IMR-90 (cell line): ENCODE measurements around the gene ILDR2. TPM values are rescaled to one million over a fixed set of nuclear protein-coding genes. Genes with fewer than 3 reads are reported as not detected.

Experiments used
- ATAC-seq: fragments of 200-7000 bp; cut with Tn5 transposase; 2 replicates; pipeline ENCODE4 v1.9.1; 2020; ENCODE audit warnings: low read depth, mild to moderate bottlenecking, moderate library complexity
- BruUV-seq: library from RNA; stranded (reverse); fragments of 400-500 nt; replicated peaks from 2 replicates; lab custom pipeline; 2021; lab: Mats Ljungman, UMichigan
- CTCF ChIA-PET: fragments of 300-600 bp; formaldehyde crosslinking; extraction: SDS; loops from one replicate; lab custom pipeline; 2021; ENCODE audit warnings: antibody characterized with exemption; lab: Yijun Ruan, JAX
- POLR2A ChIA-PET: fragments of 300-600 bp; sonication (Branson Sonifier 250); formaldehyde crosslinking; loops from one replicate; lab custom pipeline; 2022; ENCODE audit warnings: antibody characterized with exemption; ENCODE audit not compliant: unreplicated experiment; lab: Charles Lee
- DNase-seq: peaks from one replicate; pipeline ENCODE4 v3.0.0; 2013
- H2AFZ ChIP-seq: replicated peaks from 2 replicates; pipeline ENCODE3; 2013; ENCODE audit warnings: low read length, mild to moderate bottlenecking; ENCODE audit not compliant: poor library complexity
- H2AK5ac ChIP-seq: 2 replicates; pipeline ENCODE4 v1.6.1; 2013; ENCODE audit warnings: low read depth, low read length, inconsistent platforms
- H2AK9ac ChIP-seq: replicated peaks from 2 replicates; pipeline ENCODE3; 2013; ENCODE audit warnings: mild to moderate bottlenecking, low read depth, low read length, moderate library complexity; ENCODE audit not compliant: poor library complexity
- H2BK120ac ChIP-seq: 2 replicates; pipeline ENCODE4 v1.6.1; 2013; ENCODE audit warnings: low read depth, low read length, inconsistent platforms
- H2BK15ac ChIP-seq: 3 replicates; pipeline ENCODE4 v1.6.1; 2013; ENCODE audit warnings: low read depth, low read length, inconsistent platforms
- H2BK20ac ChIP-seq: 2 replicates; pipeline ENCODE4 v1.6.1; 2013; ENCODE audit warnings: low read depth, mild to moderate bottlenecking, inconsistent platforms, low read length, moderate library complexity
- H2BK5ac ChIP-seq: 2 replicates; pipeline ENCODE4 v1.6.1; 2013; ENCODE audit warnings: mild to moderate bottlenecking, low read depth, low read length, inconsistent platforms; ENCODE audit not compliant: poor library complexity, severe bottlenecking
- H3K14ac ChIP-seq: replicated peaks from 2 replicates; pipeline ENCODE4 v1.6.1; 2013; ENCODE audit warnings: low read depth, low read length, inconsistent platforms
- H3K18ac ChIP-seq: 2 replicates; pipeline ENCODE4 v1.6.1; 2013; ENCODE audit warnings: low read depth, low read length, control low read depth
- H3K23ac ChIP-seq: 2 replicates; pipeline ENCODE4 v1.6.1; 2013; ENCODE audit warnings: low read depth, low read length, inconsistent platforms
- H3K27ac ChIP-seq: 2 replicates; pipeline ENCODE4 v1.5.1; 2013; ENCODE audit warnings: mild to moderate bottlenecking, control low read depth, low read length; ENCODE audit not compliant: insufficient read depth
- H3K27me3 ChIP-seq: 2 replicates; pipeline ENCODE4 v1.6.1; 2013; ENCODE audit warnings: low read length; ENCODE audit not compliant: control insufficient read depth, insufficient read depth
- H3K36me3 ChIP-seq: 2 replicates; pipeline ENCODE4 v1.6.1; 2013; ENCODE audit warnings: low read length, mixed read lengths; ENCODE audit not compliant: control insufficient read depth, insufficient read depth
- H3K4ac ChIP-seq: 2 replicates; pipeline ENCODE4 v1.6.1; 2013; ENCODE audit warnings: low read depth, low read length, inconsistent platforms
- H3K4me1 ChIP-seq: 2 replicates; pipeline ENCODE4 v1.6.1; 2013; ENCODE audit warnings: low read length, mixed read lengths; ENCODE audit not compliant: control insufficient read depth, insufficient read depth
- H3K4me2 ChIP-seq: 2 replicates; pipeline ENCODE4 v1.6.1; 2013; ENCODE audit warnings: low read depth, mild to moderate bottlenecking, control low read depth, low read length, moderate library complexity
- H3K4me3 ChIP-seq: 2 replicates; pipeline ENCODE4 v1.5.1; 2013; ENCODE audit warnings: low read depth, mild to moderate bottlenecking, control low read depth, low read length, moderate library complexity; ENCODE audit not compliant: insufficient read depth
- H3K56ac ChIP-seq: 2 replicates; pipeline ENCODE4 v1.6.1; 2013; ENCODE audit warnings: low read length, inconsistent platforms; ENCODE audit not compliant: insufficient read depth; ENCODE audit errors: extremely low read depth
- H3K79me1 ChIP-seq, 2 experiments: 2 replicates each; pipeline ENCODE4 v1.6.1; 2013; ENCODE audit warnings: low read length in 2 of 2, inconsistent platforms in 1 of 2, low read depth in 1 of 2
- H3K9ac ChIP-seq: 2 replicates; pipeline ENCODE4 v1.6.1; 2013; ENCODE audit warnings: low read depth, low read length, control low read depth
- H3K9me1 ChIP-seq: 2 replicates; pipeline ENCODE4 v1.6.1; 2013; ENCODE audit warnings: low read length, inconsistent platforms; ENCODE audit not compliant: insufficient read depth
- H3K9me3 ChIP-seq: 2 replicates; pipeline ENCODE4 v1.6.1; 2013; ENCODE audit warnings: low read length; ENCODE audit not compliant: control insufficient read depth, insufficient read depth
- H4K20me1 ChIP-seq: 2 replicates; pipeline ENCODE4 v1.6.1; 2013; ENCODE audit warnings: low read length, inconsistent platforms; ENCODE audit not compliant: insufficient read depth
- H4K5ac ChIP-seq: 2 replicates; pipeline ENCODE4 v1.6.1; 2013; ENCODE audit warnings: mild to moderate bottlenecking, low read depth, low read length, control low read depth
- H4K8ac ChIP-seq, 2 experiments: 2 replicates each; pipeline ENCODE4 v1.6.1; 2013; ENCODE audit warnings: low read depth in 2 of 2, low read length in 2 of 2, control low read depth in 1 of 2, inconsistent platforms in 1 of 2
- H4K91ac ChIP-seq: 2 replicates; pipeline ENCODE4 v1.6.1; 2013; ENCODE audit warnings: low read depth, low read length, inconsistent platforms; ENCODE audit not compliant: insufficient read depth
- CEBPB ChIP-seq: IDR thresholded peaks from 2 replicates; pipeline ENCODE4 v1.6.1; 2012; ENCODE audit warnings: low read depth, low read length, improper control_type of control experiment
- CHD1 ChIP-seq: IDR thresholded peaks from 2 replicates; pipeline ENCODE4 v1.6.1; 2012; ENCODE audit warnings: low read depth, low read length, improper control_type of control experiment
- CTCF ChIP-seq: conservative IDR thresholded peaks from 2 replicates; pipeline ENCODE4 v1.5.1; 2012; ENCODE audit warnings: mild to moderate bottlenecking, low read depth, low read length, improper control_type of control experiment
- FOS ChIP-seq: fragments of 150-350 bp; IDR thresholded peaks from 2 replicates; pipeline ENCODE4 v1.6.1; 2016; ENCODE audit warnings: low read depth, low read length
- MAFK ChIP-seq: IDR thresholded peaks from 2 replicates; pipeline ENCODE4 v1.6.1; 2012; ENCODE audit warnings: low read depth, low read length, improper control_type of control experiment
- MAZ ChIP-seq: IDR thresholded peaks from 2 replicates; pipeline ENCODE4 v1.6.1; 2012; ENCODE audit warnings: low read depth, mild to moderate bottlenecking, low read length, improper control_type of control experiment, moderate library complexity, borderline replicate concordance
- NFE2L2 ChIP-seq: fragments of 150-350 bp; IDR thresholded peaks from 2 replicates; pipeline ENCODE4 v1.6.1; 2016; ENCODE audit warnings: low read depth, mild to moderate bottlenecking, low read length
- POLR2A ChIP-seq: IDR thresholded peaks from 2 replicates; pipeline ENCODE4 v1.6.1; 2012; ENCODE audit warnings: mild to moderate bottlenecking, low read depth, low read length
- RAD21 ChIP-seq: IDR thresholded peaks from 2 replicates; pipeline ENCODE4 v1.6.1; 2012; ENCODE audit warnings: low read length, improper control_type of control experiment
- RCOR1 ChIP-seq: IDR thresholded peaks from 2 replicates; pipeline ENCODE4 v1.6.1; 2012; ENCODE audit warnings: mild to moderate bottlenecking, low read length, improper control_type of control experiment; ENCODE audit not compliant: insufficient replicate concordance
- RFX5 ChIP-seq: IDR thresholded peaks from 2 replicates; pipeline ENCODE4 v1.8.0; 2012; ENCODE audit warnings: low read depth, mild to moderate bottlenecking, low read length, moderate library complexity
- SMC3 ChIP-seq: fragments of 150-350 bp; IDR thresholded peaks from 2 replicates; pipeline ENCODE4 v1.6.1; 2016; ENCODE audit warnings: low read depth, mild to moderate bottlenecking, antibody characterized with exemption, low read length, moderate library complexity
- USF2 ChIP-seq: fragments of 150-350 bp; IDR thresholded peaks from 2 replicates; pipeline ENCODE4 v1.6.1; 2017; ENCODE audit warnings: mild to moderate bottlenecking, antibody characterized with exemption, low read length, low read depth
- WGBS, 2 experiments: methylation state at CpG; one replicate each; pipeline versions ENCODE4 v1.1.5 to v1.1.7; 2013; ENCODE audit warnings: missing lambda C conversion rate in 2 of 2; ENCODE audit not compliant: insufficient read length in 1 of 2; ENCODE audit errors: extremely low coverage in 2 of 2; 5-methylcytosine and 5-hydroxymethylcytosine counted together
- dilution Hi-C: fragments of 300-500 bp; cut with HindIII; formaldehyde crosslinking; loops from one replicate; pipeline ENCODE4 v1.14.3; 2018; ENCODE audit warnings: low sequenced_read_pairs; ENCODE audit not compliant: unreplicated experiment
- in situ Hi-C: fragments of 300-500 bp; cut with MboI; formaldehyde crosslinking; loops from 3 replicates; pipeline ENCODE4 v1.14.3; 2019; ENCODE audit warnings: low sequenced_read_pairs, inconsistent platforms, mixed read lengths
- intact Hi-C: fragments of 100-400 bp; cut with micrococcal nuclease; formaldehyde crosslinking; loops from 2 replicates; pipeline ENCODE4 v1.10.0; 2022
- polyA plus RNA-seq, 3 experiments: library from polyadenylated mRNA; depleted of rRNA; stranded (reverse); fragments of >200 nt; gene quantifications; 2 replicates each; pipeline ENCODE4 v1.2.3, GENCODE V29; 2012; ENCODE audit warnings: low replicate concordance in 1 of 3
- total RNA-seq: library from RNA; depleted of rRNA; stranded (reverse); fragments of >200 nt; gene quantifications from 2 replicates; pipeline ENCODE4 v1.2.3, GENCODE V29; 2012

The ILDR2 gene
- total and polyA plus RNA-seq, 2 of the 4 experiments (the other 2 are of a cell fraction) = under 0.01 TPM; not detected in 1

- Histone ChIP-seq H3K4me1 (peaks cover 3% of the 10 kb centered on the region; the same call in 1 of the 2 replicates), H4K8ac (no peak overlapping the region), H3K9ac (no peak overlapping the region), H3K14ac (no peak overlapping the region), H4K20me1 (no peaks in the 10 kb centered on the region), H2AK5ac (no peak overlapping the region), H3K18ac (no peak overlapping the region), H2AFZ (no peak overlapping the region), H3K27ac (no peak overlapping the region), H3K4me2 (no peak overlapping the region), H4K91ac (no peak overlapping the region), H2BK15ac (no peak overlapping the region), H3K4me3 (no peak overlapping the region), H3K9me1 (no peaks in the 10 kb centered on the region), H3K4ac (no peak overlapping the region), H2BK5ac (no peak overlapping the region), H2BK120ac (no peak overlapping the region), H3K36me3 (no peaks in the 10 kb centered on the region), H2BK20ac (no peak overlapping the region), H3K27me3 (no peaks in the 10 kb centered on the region; the same call in 1 of the 2 replicates), H3K79me1 (no peaks in the 10 kb centered on the region), H3K9me3 (no peaks in the 10 kb centered on the region), H2AK9ac (no peak overlapping the region), H3K56ac (no peak overlapping the region), H4K5ac (no peak overlapping the region), H3K23ac (no peak overlapping the region)
- dilution Hi-C loops (no loop called here), intact Hi-C loops (loop anchor here (2.0 to 10.0 kb wide), 2 partner anchors 50 to 628 kb away; no protein-coding TSS in a partner anchor), in situ Hi-C loops (no loop called here)
- DNase-seq = no peak
- BruUV-seq = no TSS peak
- TF ChIP-seq RAD21 = no peak
- no peak for TF ChIP-seq CEBPB
- no peak for TF ChIP-seq FOS
- TF ChIP-seq SMC3 = no peak
- no peak for TF ChIP-seq RCOR1
- TF ChIP-seq POLR2A = no peak
- no peak for TF ChIP-seq CTCF
- TF ChIP-seq USF2 = no peak
- TF ChIP-seq MAZ = no peak
- no peak for TF ChIP-seq CHD1
- TF ChIP-seq NFE2L2 = no peak
- TF ChIP-seq RFX5 = no peak
- TF ChIP-seq MAFK = no peak
- ATAC-seq = no peak
- ChIA-PET POLR2A (no interaction called here), CTCF (interaction anchor here (1.3 kb wide), 1 partner anchor 37 kb away, joined by 3 read pairs; no protein-coding TSS in a partner anchor)
- no CpG with 5 or more reads among the region's 3 CpGs for WGBS, 2 experiments
Measured at GRCh38 chr1:166906647-166907046, 68.7 kb downstream of the ILDR2 start.
